ENCODE data around the gene HIBCH. TPM values are rescaled to one million over a fixed set of nuclear protein-coding genes. Genes with fewer than 3 reads are reported as not detected.
A peak's percentile ranks its signal among the peaks of the same experiment; 100 is the strongest.

The HIBCH gene
- total and polyA plus RNA-seq, 2 experiments from 2014 or later = 25.7 to 42.3 TPM

DNA sequence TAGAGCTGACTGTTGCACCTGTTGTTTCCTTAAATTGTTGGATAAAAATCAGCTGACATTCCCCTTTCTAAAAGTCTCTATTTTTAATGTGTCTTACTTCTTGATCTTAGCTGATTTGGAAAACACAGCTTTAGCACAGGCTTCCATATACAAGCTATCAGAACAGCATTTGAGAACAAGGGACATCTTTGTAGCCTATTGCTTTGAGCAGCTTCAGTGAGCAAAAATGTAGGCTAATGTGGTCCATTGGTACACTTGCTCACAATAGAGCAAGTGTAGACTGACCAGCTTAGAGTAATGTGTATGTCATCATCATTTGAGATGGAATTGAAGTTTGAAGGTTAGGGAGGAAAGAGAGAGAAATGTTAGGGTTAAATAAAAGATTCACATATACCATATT is 30.7 kb upstream of the HIBCH start (continued):
- TF ChIP-seq, protein P1, sequence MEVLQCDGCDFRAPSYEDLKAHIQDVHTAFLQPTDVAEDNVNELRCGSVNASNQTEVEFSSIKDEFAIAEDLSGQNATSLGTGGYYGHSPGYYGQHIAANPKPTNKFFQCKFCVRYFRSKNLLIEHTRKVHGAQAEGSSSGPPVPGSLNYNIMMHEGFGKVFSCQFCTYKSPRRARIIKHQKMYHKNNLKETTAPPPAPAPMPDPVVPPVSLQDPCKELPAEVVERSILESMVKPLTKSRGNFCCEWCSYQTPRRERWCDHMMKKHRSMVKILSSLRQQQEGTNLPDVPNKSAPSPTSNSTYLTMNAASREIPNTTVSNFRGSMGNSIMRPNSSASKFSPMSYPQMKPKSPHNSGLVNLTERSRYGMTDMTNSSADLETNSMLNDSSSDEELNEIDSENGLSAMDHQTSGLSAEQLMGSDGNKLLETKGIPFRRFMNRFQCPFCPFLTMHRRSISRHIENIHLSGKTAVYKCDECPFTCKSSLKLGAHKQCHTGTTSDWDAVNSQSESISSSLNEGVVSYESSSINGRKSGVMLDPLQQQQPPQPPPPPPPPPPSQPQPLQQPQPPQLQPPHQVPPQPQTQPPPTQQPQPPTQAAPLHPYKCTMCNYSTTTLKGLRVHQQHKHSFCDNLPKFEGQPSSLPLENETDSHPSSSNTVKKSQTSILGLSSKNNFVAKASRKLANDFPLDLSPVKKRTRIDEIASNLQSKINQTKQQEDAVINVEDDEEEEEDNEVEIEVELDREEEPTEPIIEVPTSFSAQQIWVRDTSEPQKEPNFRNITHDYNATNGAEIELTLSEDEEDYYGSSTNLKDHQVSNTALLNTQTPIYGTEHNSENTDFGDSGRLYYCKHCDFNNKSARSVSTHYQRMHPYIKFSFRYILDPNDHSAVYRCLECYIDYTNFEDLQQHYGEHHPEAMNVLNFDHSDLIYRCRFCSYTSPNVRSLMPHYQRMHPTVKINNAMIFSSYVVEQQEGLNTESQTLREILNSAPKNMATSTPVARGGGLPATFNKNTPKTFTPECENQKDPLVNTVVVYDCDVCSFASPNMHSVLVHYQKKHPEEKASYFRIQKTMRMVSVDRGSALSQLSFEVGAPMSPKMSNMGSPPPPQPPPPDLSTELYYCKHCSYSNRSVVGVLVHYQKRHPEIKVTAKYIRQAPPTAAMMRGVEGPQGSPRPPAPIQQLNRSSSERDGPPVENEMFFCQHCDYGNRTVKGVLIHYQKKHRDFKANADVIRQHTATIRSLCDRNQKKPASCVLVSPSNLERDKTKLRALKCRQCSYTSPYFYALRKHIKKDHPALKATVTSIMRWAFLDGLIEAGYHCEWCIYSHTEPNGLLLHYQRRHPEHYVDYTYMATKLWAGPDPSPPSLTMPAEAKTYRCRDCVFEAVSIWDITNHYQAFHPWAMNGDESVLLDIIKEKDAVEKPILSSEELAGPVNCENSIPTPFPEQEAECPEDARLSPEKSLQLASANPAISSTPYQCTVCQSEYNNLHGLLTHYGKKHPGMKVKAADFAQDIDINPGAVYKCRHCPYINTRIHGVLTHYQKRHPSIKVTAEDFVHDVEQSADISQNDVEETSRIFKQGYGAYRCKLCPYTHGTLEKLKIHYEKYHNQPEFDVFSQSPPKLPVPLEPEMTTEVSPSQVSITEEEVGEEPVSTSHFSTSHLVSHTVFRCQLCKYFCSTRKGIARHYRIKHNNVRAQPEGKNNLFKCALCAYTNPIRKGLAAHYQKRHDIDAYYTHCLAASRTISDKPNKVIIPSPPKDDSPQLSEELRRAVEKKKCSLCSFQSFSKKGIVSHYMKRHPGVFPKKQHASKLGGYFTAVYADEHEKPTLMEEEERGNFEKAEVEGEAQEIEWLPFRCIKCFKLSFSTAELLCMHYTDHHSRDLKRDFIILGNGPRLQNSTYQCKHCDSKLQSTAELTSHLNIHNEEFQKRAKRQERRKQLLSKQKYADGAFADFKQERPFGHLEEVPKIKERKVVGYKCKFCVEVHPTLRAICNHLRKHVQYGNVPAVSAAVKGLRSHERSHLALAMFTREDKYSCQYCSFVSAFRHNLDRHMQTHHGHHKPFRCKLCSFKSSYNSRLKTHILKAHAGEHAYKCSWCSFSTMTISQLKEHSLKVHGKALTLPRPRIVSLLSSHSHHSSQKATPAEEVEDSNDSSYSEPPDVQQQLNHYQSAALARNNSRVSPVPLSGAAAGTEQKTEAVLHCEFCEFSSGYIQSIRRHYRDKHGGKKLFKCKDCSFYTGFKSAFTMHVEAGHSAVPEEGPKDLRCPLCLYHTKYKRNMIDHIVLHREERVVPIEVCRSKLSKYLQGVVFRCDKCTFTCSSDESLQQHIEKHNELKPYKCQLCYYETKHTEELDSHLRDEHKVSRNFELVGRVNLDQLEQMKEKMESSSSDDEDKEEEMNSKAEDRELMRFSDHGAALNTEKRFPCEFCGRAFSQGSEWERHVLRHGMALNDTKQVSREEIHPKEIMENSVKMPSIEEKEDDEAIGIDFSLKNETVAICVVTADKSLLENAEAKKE (CRISPR knock-in tag; IDR thresholded peaks at IDR 0.05) = no peak
- TF ChIP-seq, protein P2, sequence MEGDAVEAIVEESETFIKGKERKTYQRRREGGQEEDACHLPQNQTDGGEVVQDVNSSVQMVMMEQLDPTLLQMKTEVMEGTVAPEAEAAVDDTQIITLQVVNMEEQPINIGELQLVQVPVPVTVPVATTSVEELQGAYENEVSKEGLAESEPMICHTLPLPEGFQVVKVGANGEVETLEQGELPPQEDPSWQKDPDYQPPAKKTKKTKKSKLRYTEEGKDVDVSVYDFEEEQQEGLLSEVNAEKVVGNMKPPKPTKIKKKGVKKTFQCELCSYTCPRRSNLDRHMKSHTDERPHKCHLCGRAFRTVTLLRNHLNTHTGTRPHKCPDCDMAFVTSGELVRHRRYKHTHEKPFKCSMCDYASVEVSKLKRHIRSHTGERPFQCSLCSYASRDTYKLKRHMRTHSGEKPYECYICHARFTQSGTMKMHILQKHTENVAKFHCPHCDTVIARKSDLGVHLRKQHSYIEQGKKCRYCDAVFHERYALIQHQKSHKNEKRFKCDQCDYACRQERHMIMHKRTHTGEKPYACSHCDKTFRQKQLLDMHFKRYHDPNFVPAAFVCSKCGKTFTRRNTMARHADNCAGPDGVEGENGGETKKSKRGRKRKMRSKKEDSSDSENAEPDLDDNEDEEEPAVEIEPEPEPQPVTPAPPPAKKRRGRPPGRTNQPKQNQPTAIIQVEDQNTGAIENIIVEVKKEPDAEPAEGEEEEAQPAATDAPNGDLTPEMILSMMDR (conservative IDR thresholded peaks at IDR 0.05; ENCODE audit: low read depth in 2 of 2) = no peak
- TF ChIP-seq NANOG (IDR thresholded peaks at IDR 0.05; ENCODE audit: borderline replicate concordance) (no peak), STAT1 (IDR thresholded peaks at IDR 0.05; ENCODE audit: unreplicated experiment) (no peak), CREB1 (CRISPR knock-in tag; IDR thresholded peaks at IDR 0.05; ENCODE audit: low read depth) (no peak), ZNF114 (CRISPR knock-in tag; IDR thresholded peaks at IDR 0.05) (no peak), JUNB (IDR thresholded peaks at IDR 0.05; ENCODE audit: unreplicated experiment) (no peak), EZH2phosphoT487 (IDR thresholded peaks at IDR 0.05; ENCODE audit: unreplicated experiment) (no peak)

DNA sequence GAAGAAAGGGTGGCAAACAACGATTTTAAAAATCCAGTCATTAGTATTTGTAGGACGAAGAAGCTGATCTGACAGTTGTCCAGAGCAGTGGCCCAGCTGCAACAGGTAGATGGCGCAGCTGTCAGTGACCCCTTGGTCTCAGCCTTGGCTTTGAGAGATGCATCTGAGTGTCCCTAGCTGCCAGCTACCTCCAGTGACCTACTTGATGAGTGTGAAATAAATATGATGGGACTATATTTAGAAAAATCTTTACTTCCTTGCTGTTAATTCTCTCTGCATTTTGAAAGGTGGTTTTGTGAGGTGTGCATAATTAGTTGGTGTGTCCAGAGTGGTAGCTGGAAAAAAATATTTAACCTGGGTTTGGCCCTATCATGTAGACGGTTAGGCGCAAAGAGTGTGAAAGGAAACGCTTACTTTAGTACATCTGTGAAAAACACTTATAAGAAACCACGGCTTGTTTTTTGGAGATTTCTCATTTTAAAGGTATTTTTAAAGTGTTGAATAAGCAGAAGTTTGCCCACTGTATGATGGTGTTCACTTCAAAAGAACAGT is 24.7 kb upstream of the HIBCH start:
- peak overlapping the region; percentile 93 for H2AFZ ChIP-seq
- H3K27ac ChIP-seq (ENCODE audit: low read depth) = no peak overlapping the region

More for the DNA sequence above, 24.7 kb upstream of the HIBCH start:
- Histone ChIP-seq H3K4me1 (ENCODE audit: insufficient read depth) (peaks cover 6% of the 10 kb centered on the region), H3K4me3 (peak overlapping the region; percentile 67), H3K4me2 (peak overlapping the region; percentile 82), H3K9me2 (ENCODE audit: insufficient read depth) (no peaks in the 10 kb centered on the region), H3K27me3 (ENCODE audit: insufficient read depth) (peaks cover 21% of the 10 kb centered on the region), H3K79me2 (replicated peaks; ENCODE audit: insufficient read depth) (no peaks in the 10 kb centered on the region), H3K36me3 (ENCODE audit: insufficient read depth) (no peaks in the 10 kb centered on the region), H4K20me1 (replicated peaks; ENCODE audit: insufficient read depth) (no peaks in the 10 kb centered on the region), H3F3A (replicated peaks; ENCODE audit: low read depth) (no peaks in the 10 kb centered on the region)
- no peaks in the 10 kb centered on the region; the same call in 2 of the 3 replicates for H3K9me3 Mint-ChIP-seq
- H3K4me1 Mint-ChIP-seq = peaks cover 23% of the 10 kb centered on the region
- H3K27me3 Mint-ChIP-seq (ENCODE audit: insufficient read depth, low read depth, poor library complexity) = peaks cover 17% of the 10 kb centered on the region
- ATAC-seq = peak; percentile 66
- no peaks in the 10 kb centered on the region for H3K36me3 Mint-ChIP-seq (ENCODE audit: low read depth)
- no peak for TF ChIP-seq JUNB (IDR thresholded peaks at IDR 0.05; ENCODE audit: unreplicated experiment)
- TF ChIP-seq, protein P2 (conservative IDR thresholded peaks at IDR 0.05; ENCODE audit: low read depth in 2 of 2) = peak; percentile 27 to 64
- peak; percentile 55 for DNase-seq (ENCODE audit: low spot score)
- H3K4me3 Mint-ChIP-seq = peak overlapping the region; percentile 73
- H3K27ac Mint-ChIP-seq = no peak overlapping the region
